Occipital lobe (tissue), 2 donors: ENCODE results near the gene SRF. TPM values are rescaled to one million over a fixed set of nuclear protein-coding genes. Genes with fewer than 3 reads are reported as not detected.

ENCODE experiments used
- DNase-seq: peaks from one replicate; lab custom pipeline; 2025; lab: John Stamatoyannopoulos, UW
- total RNA-seq: library from RNA; depleted of rRNA; stranded (reverse); fragments of >200 nt; gene quantifications from one replicate; pipeline ENCODE4 v1.2.3, GENCODE V29; 2014

The SRF gene
- total RNA-seq, 1 donor from 2014 or later, result 11.9 TPM

GRCh38 chr6:43216200-43216599 is 45.1 kb downstream of the SRF start:
- no peak for DNase-seq

GRCh38 chr6:43217351-43217750 is 46.3 kb downstream of the SRF start:
- DNase-seq, result no peak

- no peak for DNase-seq
Measured at GRCh38 chr6:43219119-43219518, 48.0 kb downstream of the SRF start.

- DNase-seq, result no peak
Measured at GRCh38 chr6:43219814-43220213, 48.7 kb downstream of the SRF start.

- DNase-seq, result no peak
Measured at GRCh38 chr6:43220439-43220951, 49.4 kb downstream of the SRF start.

- DNase-seq, result no peak
Measured at GRCh38 chr6:43221046-43221972, 50.2 kb downstream of the SRF start.

- DNase-seq, result no peak
Measured at GRCh38 chr6:43222418-43223059, 51.5 kb downstream of the SRF start.

GRCh38 chr6:43223175-43223574 is 52.1 kb downstream of the SRF start:
- DNase-seq, result no peak

- DNase-seq, result no peak
Measured at GRCh38 chr6:43226192-43226851, 55.3 kb downstream of the SRF start.

- DNase-seq, result peak; percentile 68
Measured at GRCh38 chr6:43228951-43229802, 58.1 kb downstream of the SRF start, which contains the start of gene DNPH1. Gene DNPH1 (minus strand): TSS chr6:43229481. CDS start chr6:43229456, 25 bp downstream.

GRCh38 chr6:43229803-43230620 is 58.9 kb downstream of the SRF start:
- DNase-seq, result no peak

GRCh38 chr6:43231053-43231452 is 60.0 kb downstream of the SRF start:
- DNase-seq, result no peak

Other genes with a start within 250 kb of the SRF start
- 24.6 TPM for gene CNPY3, start 241.8 kb upstream of the SRF start, total RNA-seq
- not detected for gene GNMT, start 210.5 kb upstream of the SRF start, total RNA-seq
- 24.0 TPM for gene PEX6, start 192.1 kb upstream of the SRF start, total RNA-seq
- 33.2 TPM for gene PPP2R5D, start 186.7 kb upstream of the SRF start, total RNA-seq
- gene MEA1, start 157.3 kb upstream of the SRF start, total RNA-seq, result 27.8 TPM
- 145 TPM for gene KLHDC3, start 157.0 kb upstream of the SRF start, total RNA-seq
- 52.3 TPM for gene RRP36, start 149.6 kb upstream of the SRF start, total RNA-seq
- gene CUL7, start 117.4 kb upstream of the SRF start, total RNA-seq, result 12.8 TPM
- 8.9 TPM for gene MRPL2, start 111.8 kb upstream of the SRF start, total RNA-seq
- gene KLC4, start 111.6 kb upstream of the SRF start, total RNA-seq, result 20.7 TPM
- 26.0 TPM for gene PTK7, start 95.0 kb upstream of the SRF start, total RNA-seq
- 23.9 TPM for gene CUL9, start 10.9 kb downstream of the SRF start, total RNA-seq
- gene DNPH1, start 58.2 kb downstream of the SRF start, total RNA-seq, result 16.1 TPM
- gene TTBK1, start 72.2 kb downstream of the SRF start, total RNA-seq, result 13.1 TPM
- gene SLC22A7, start 127.0 kb downstream of the SRF start, total RNA-seq, result 0.31 TPM
- 3.9 TPM for gene CRIP3, start 137.6 kb downstream of the SRF start, total RNA-seq
- 12.9 TPM for gene ZNF318, start 198.4 kb downstream of the SRF start, total RNA-seq